K562 (cell line): Measurements from ENCODE around the gene F2RL2. TPM values are rescaled to one million over a fixed set of nuclear protein-coding genes. Genes with fewer than 3 reads are reported as not detected.

Source experiments
- ATAC-seq: fragments of 200-7000 bp; cut with Tn5 transposase; 3 replicates; pipeline ENCODE4 v1.9.1; 2020; ENCODE audit warnings: moderate library complexity
- BruUV-seq: library from RNA; stranded (reverse); fragments of 400-500 nt; replicated peaks from 2 replicates; lab custom pipeline; 2021; lab: Mats Ljungman, UMichigan
- CTCF ChIA-PET: fragments of 300-600 bp; formaldehyde crosslinking; extraction: SDS; loops from one replicate; lab custom pipeline; 2021; ENCODE audit warnings: low intra/inter-chr PET ratio; lab: Yijun Ruan, JAX
- POLR2A ChIA-PET: fragments of 300-600, 350-650 bp; sonication (Branson Sonifier 250); formaldehyde crosslinking; extraction: SDS; loops from one replicate; lab custom pipeline; 2021; ENCODE audit warnings: antibody characterized with exemption, inconsistent platforms; lab: Yijun Ruan, JAX
- DNase-seq, 4 experiments: peaks; one replicate each; pipeline versions ENCODE4 v3.0.0 to v3.0.0-alpha.2; 2011 to 2018; ENCODE audit warnings: low spot score in 3 of 4, mixed read lengths in 3 of 4; ENCODE audit errors: extremely low read depth in 1 of 4
- FAIRE-seq: peaks from 2 replicates; lab custom pipeline; 2011; peaks lifted over from hg19 to GRCh38; lab: Jason Lieb, UNC
- H2AFZ ChIP-seq: 2 replicates; pipeline ENCODE4 v1.6.0; 2011; ENCODE audit warnings: low read depth, low read length, control low read depth, inconsistent platforms
- H3K27ac ChIP-seq: fragments of 200-600 bp; 3 replicates; pipeline ENCODE4 v1.8.0; 2011; ENCODE audit warnings: low read depth, mild to moderate bottlenecking, control low read depth, inconsistent platforms, low read length, moderate library complexity, mixed read lengths; ENCODE audit errors: extremely low read depth
- H3K27me3 ChIP-seq, 2 experiments: fragments of 300-600 bp in 1 of 2; 2 replicates in 1 of 2; 3 replicates in 1 of 2; pipeline versions ENCODE4 v1.6.0 to v1.8.0; 2011; ENCODE audit warnings: inconsistent platforms in 2 of 2, low read length in 2 of 2, mild to moderate bottlenecking in 1 of 2, mixed read lengths in 1 of 2, moderate library complexity in 1 of 2; ENCODE audit not compliant: control insufficient read depth in 2 of 2, insufficient read depth in 2 of 2
- H3K36me3 ChIP-seq: fragments of 300-600 bp; 3 replicates; pipeline ENCODE4 v1.8.0; 2011; ENCODE audit warnings: mild to moderate bottlenecking, low read length, inconsistent platforms; ENCODE audit not compliant: control insufficient read depth, insufficient read depth
- H3K4me1 ChIP-seq, 2 experiments: fragments of 200-600 bp in 1 of 2; replicated peaks in 1 of 2; 2 replicates in 1 of 2; 3 replicates in 1 of 2; pipeline versions ENCODE4 v1.5.1 to v1.8.0; 2011; ENCODE audit warnings: inconsistent platforms in 2 of 2, low read length in 2 of 2, mild to moderate bottlenecking in 1 of 2, mixed read lengths in 1 of 2, moderate library complexity in 1 of 2; ENCODE audit not compliant: control insufficient read depth in 2 of 2, insufficient read depth in 2 of 2
- H3K4me2 ChIP-seq: 2 replicates; pipeline ENCODE4 v1.6.1; 2011; ENCODE audit warnings: low read length, control low read depth, inconsistent platforms, mixed read lengths; ENCODE audit not compliant: insufficient read depth
- H3K4me3 ChIP-seq: fragments of 200-600 bp; sonication (generic), shearing (Covaris generic); 2 replicates; pipeline ENCODE4 v1.5.1; 2016; ENCODE audit warnings: control low read depth, inconsistent platforms
- H3K79me2 ChIP-seq: fragments of 200-600 bp; 3 replicates; pipeline ENCODE4 v1.8.0; 2011; ENCODE audit warnings: low read length, inconsistent platforms; ENCODE audit not compliant: control insufficient read depth, insufficient read depth
- H3K9ac ChIP-seq, 2 experiments: 2 replicates each; pipeline versions ENCODE4 v1.6.0 to v1.6.1; 2011; ENCODE audit warnings: low read depth in 2 of 2, low read length in 2 of 2, control low read depth in 1 of 2, inconsistent platforms in 1 of 2, mild to moderate bottlenecking in 1 of 2, mixed read lengths in 1 of 2; ENCODE audit not compliant: insufficient read depth in 1 of 2
- H3K9me1 ChIP-seq: one replicate; pipeline ENCODE4 v1.6.0; 2011; ENCODE audit warnings: inconsistent platforms, mild to moderate bottlenecking, low read length, moderate library complexity; ENCODE audit not compliant: control insufficient read depth, insufficient read depth
- H3K9me3 ChIP-seq: replicated peaks from 2 replicates; pipeline ENCODE4 v1.5.1; 2011; ENCODE audit warnings: low read depth, low read length, inconsistent platforms; ENCODE audit not compliant: control insufficient read depth, insufficient read depth
- H4K20me1 ChIP-seq: replicated peaks from 2 replicates; pipeline ENCODE4 v1.6.1; 2011; ENCODE audit warnings: low read length, inconsistent platforms, mixed read lengths; ENCODE audit not compliant: control insufficient read depth, insufficient read depth
- E2F8 ChIP-seq: fragments of 450-650 bp; IDR thresholded peaks from 2 replicates; pipeline ENCODE4 v1.7.1; 2018; ENCODE audit warnings: mild to moderate bottlenecking, low read depth; ENCODE audit not compliant: partially characterized antibody
- FIP1L1 ChIP-seq: fragments of 200-400 bp; formaldehyde crosslinking; IDR thresholded peaks from 2 replicates; pipeline ENCODE4 v1.6.1; 2018; ENCODE audit warnings: mild to moderate bottlenecking, low read depth, low read length; ENCODE audit not compliant: poor library complexity, severe bottlenecking
- GATA2 ChIP-seq: sonication (generic); formaldehyde crosslinking; IDR thresholded peaks from 2 replicates; pipeline ENCODE4 v1.4.0; 2020; ENCODE audit warnings: mild to moderate bottlenecking, missing genetic modification reagents
- KLF10 ChIP-seq: fragments of 250-450 bp; sonication (Bioruptor Pico); IDR thresholded peaks from 2 replicates; pipeline ENCODE4 v1.6.1; 2021; ENCODE audit warnings: matching md5 sums
- MEF2A ChIP-seq: IDR thresholded peaks from 2 replicates; pipeline ENCODE4 v1.6.1; 2011; ENCODE audit warnings: low read depth, mild to moderate bottlenecking, low read length, moderate library complexity; ENCODE audit not compliant: control insufficient read depth
- RREB1 ChIP-seq: fragments of 250-450 bp; sonication (Bioruptor Pico); IDR thresholded peaks from 2 replicates; pipeline ENCODE4 v1.4.0; 2020
- RUNX1 ChIP-seq: sonication (generic); IDR thresholded peaks from 2 replicates; pipeline ENCODE4 v1.6.1; 2016; ENCODE audit warnings: antibody characterized with exemption, low read depth
- TFAP4 ChIP-seq: sonication (generic); formaldehyde crosslinking; IDR thresholded peaks from 2 replicates; pipeline ENCODE4 v1.8.0; 2022; ENCODE audit warnings: missing genetic modification reagents, mild to moderate bottlenecking, moderate library complexity, borderline replicate concordance
- ZNF518B ChIP-seq: fragments of 250-450 bp; sonication (Bioruptor Pico); IDR thresholded peaks from 2 replicates; pipeline ENCODE4 v1.5.0; 2021; ENCODE audit warnings: mild to moderate bottlenecking, moderate library complexity
- WGBS: fragments of 100-300 bp; shearing (Covaris generic); methylation state at CpG from one replicate; pipeline ENCODE4 v1.1.6; 2016; ENCODE audit warnings: low coverage, mixed read lengths; ENCODE audit not compliant: insufficient coverage; ENCODE audit errors: missing lambda C conversion rate; 5-methylcytosine and 5-hydroxymethylcytosine counted together
- in situ Hi-C: fragments of 300-500 bp; cut with MboI; formaldehyde crosslinking; loops from 4 replicates; pipeline ENCODE4 v1.15.0; 2018; ENCODE audit warnings: inconsistent platforms, mixed read lengths
- intact Hi-C: fragments of 100-400 bp; cut with micrococcal nuclease; formaldehyde crosslinking; loops from 2 replicates; pipeline ENCODE4 v1.14.2; 2022
- polyA plus RNA-seq, 8 experiments: library from polyadenylated mRNA; depleted of rRNA in 4 of 8; stranded (reverse) in 5 of 8; unstranded in 3 of 8; fragments of >200 nt; fragmentation: Nextera tagmentation in 2 of 8; fragmentation: Illumina TruSeq in 1 of 8; extraction: Ambion mirVana in 2 of 8; extraction: Trizol in 1 of 8; gene quantifications; 2 replicates each; pipeline versions ENCODE4 v1.2.1 to v1.2.3, GENCODE V29; 2011 to 2014; ENCODE audit warnings: inconsistent platforms in 1 of 8, missing spikeins in 1 of 8
- total RNA-seq, 7 experiments: library from RNA; depleted of rRNA in 6 of 7; stranded (reverse); fragments of >200 nt in 6 of 7; fragmentation: Illumina TruSeq in 2 of 7; extraction: Trizol in 2 of 7; gene quantifications; 2 replicates each; pipeline versions ENCODE4 v1.2.1 to v1.2.3, GENCODE V29; 2011 to 2021; ENCODE audit warnings: low replicate concordance in 1 of 7

F2RL2 gene
- total and polyA plus RNA-seq, 9 of the 15 experiments (the other 6 are each of a cell fraction or from before 2014, with no cell fraction given): 0.03 to 0.12 (median 0.06) TPM; not detected in 3

GRCh38 chr5:76570153-76570552 lies 53.0 kb downstream of the F2RL2 start:
- no peak for DNase-seq
- no peak for ATAC-seq
- no peaks in the 10 kb centered on the region for H3K9me3 ChIP-seq
- H3K36me3 ChIP-seq: no peaks in the 10 kb centered on the region; the same call in 2 of the 3 replicates
- no peaks in the 10 kb centered on the region for H3K9me1 ChIP-seq
- ChIA-PET CTCF (no interaction called here), POLR2A (interaction anchor here (1.3 kb wide), 1 partner anchor 13 kb away, joined by 4 read pairs; no protein-coding TSS in a partner anchor)
- no TSS peak for BruUV-seq
- intact Hi-C loops (no loop called here), in situ Hi-C loops (no loop called here)
- H2AFZ ChIP-seq: no peak overlapping the region
- no peak overlapping the region for H3K9ac ChIP-seq
- H3K79me2 ChIP-seq: no peaks in the 10 kb centered on the region
- H3K27me3 ChIP-seq: no peaks in the 10 kb centered on the region
- no peak overlapping the region for H3K27ac ChIP-seq
- H3K4me2 ChIP-seq: no peak overlapping the region
- H3K4me1 ChIP-seq: peaks cover 0 to 3% of the 10 kb centered on the region in 2 experiments; a peak in 2 of 5 replicates
- FAIRE-seq: no peak
- H3K4me3 ChIP-seq: no peak overlapping the region
- WGBS: 57% methylated on average over 4 of the region's 4 CpGs
- no peaks in the 10 kb centered on the region for H4K20me1 ChIP-seq
- TF ChIP-seq TFAP4 (CRISPR knock-in tag) (no peak), ZNF518B (CRISPR knock-in tag) (no peak), E2F8 (no peak), RREB1 (CRISPR knock-in tag) (no peak), MEF2A (no peak), KLF10 (CRISPR knock-in tag) (no peak), GATA2 (CRISPR knock-in tag) (no peak), FIP1L1 (no peak), RUNX1 (no peak)
